ENCODE results near the gene C1RL. TPM values are rescaled to one million over a fixed set of nuclear protein-coding genes. Genes with fewer than 3 reads are reported as not detected.

C1RL gene
- total RNA-seq, 1 experiment from 2014 or later: 72.9 TPM

GRCh38 chr12:7141351-7142005 is 32.5 kb upstream of the C1RL start:
- no peaks in the 10 kb centered on the region for H3K79me2 ChIP-seq (ENCODE audit: low read depth)
- no peaks in the 10 kb centered on the region for H3K9me3 ChIP-seq (ENCODE audit: insufficient read depth, low read depth)
- POLR2A ChIA-PET (ENCODE audit: unreplicated experiment): interaction anchor here (0.5 to 0.6 kb wide), 2 partner anchors 126 to 263 kb away, joined by 7 to 32 read pairs; no protein-coding TSS in a partner anchor
- H3K4me3 ChIP-seq: no peak overlapping the region
- no peak overlapping the region for H3K27ac ChIP-seq
- no peaks in the 10 kb centered on the region for H3K27me3 ChIP-seq (ENCODE audit: insufficient read depth, low read depth)
- H3K36me3 ChIP-seq (ENCODE audit: low read depth): peaks cover 11% of the 10 kb centered on the region; the same call in 1 of the 2 replicates
- H3K9me2 ChIP-seq (ENCODE audit: insufficient read depth): no peaks in the 10 kb centered on the region
- DNase-seq: no peak
- no peaks in the 10 kb centered on the region for H3K4me1 ChIP-seq (replicated peaks; ENCODE audit: insufficient read depth)
- intact Hi-C loops (cut with micrococcal nuclease; ENCODE audit: unreplicated experiment): loop anchor here (1.0 to 2.0 kb wide), 3 partner anchors 47 to 497 kb away; partner anchors contain the start of gene C12orf57
- BruUV-seq (replicated peaks): no TSS peak
- H3F3A ChIP-seq (ENCODE audit: insufficient read depth, low read depth): no peaks in the 10 kb centered on the region; the same call in 1 of the 2 replicates
- CTCF ChIA-PET: interaction anchor here (0.6 to 2.7 kb wide), 3 partner anchors 11 to 1878 kb away, joined by 4 to 11 read pairs (median 4); no protein-coding TSS in a partner anchor
- no peaks in the 10 kb centered on the region; the same call in 1 of the 2 replicates for H4K20me1 ChIP-seq (ENCODE audit: insufficient read depth)
- TF ChIP-seq CTCF (conservative IDR thresholded peaks at IDR 0.05): no peak
- no peak for TF ChIP-seq EZH2 (IDR thresholded peaks at IDR 0.05; ENCODE audit: low read depth)
- H3K4me2 ChIP-seq: no peak overlapping the region
- no peak overlapping the region for H2AFZ ChIP-seq

GRCh38 chr12:7139200-7139599 is 30.2 kb upstream of the C1RL start:
- CTCF ChIA-PET: interaction anchor here (0.7 to 2.7 kb wide), 2 partner anchors 16 to 25 kb away, joined by 4 to 11 read pairs; no protein-coding TSS in a partner anchor
- BruUV-seq (replicated peaks): no TSS peak
- TF ChIP-seq EZH2 (IDR thresholded peaks at IDR 0.05; ENCODE audit: low read depth): no peak
- no peak for TF ChIP-seq CTCF (conservative IDR thresholded peaks at IDR 0.05)
- intact Hi-C loops (cut with micrococcal nuclease; ENCODE audit: unreplicated experiment): no loop called here
- no peak for DNase-seq
- no peaks in the 10 kb centered on the region for H3K4me1 ChIP-seq (replicated peaks; ENCODE audit: insufficient read depth)
- no peak overlapping the region for H3K4me3 ChIP-seq
- H4K20me1 ChIP-seq (ENCODE audit: insufficient read depth): no peaks in the 10 kb centered on the region; the same call in 1 of the 2 replicates
- no peaks in the 10 kb centered on the region for H3K79me2 ChIP-seq (ENCODE audit: low read depth)
- H3K27ac ChIP-seq: no peak overlapping the region
- H3K9me2 ChIP-seq (ENCODE audit: insufficient read depth): no peaks in the 10 kb centered on the region
- no peaks in the 10 kb centered on the region for H3F3A ChIP-seq (ENCODE audit: insufficient read depth, low read depth)
- H3K4me2 ChIP-seq: no peak overlapping the region
- H3K36me3 ChIP-seq (ENCODE audit: low read depth): peaks cover 17% of the 10 kb centered on the region
- no peak overlapping the region for H2AFZ ChIP-seq
- no peaks in the 10 kb centered on the region for H3K9me3 ChIP-seq (ENCODE audit: insufficient read depth, low read depth)
- POLR2A ChIA-PET (ENCODE audit: unreplicated experiment): no interaction called here
- no peaks in the 10 kb centered on the region for H3K27me3 ChIP-seq (ENCODE audit: insufficient read depth, low read depth)

GRCh38 chr12:7137908-7138307 is 28.9 kb upstream of the C1RL start:
- POLR2A ChIA-PET (ENCODE audit: unreplicated experiment): no interaction called here
- Histone ChIP-seq H3K9me3 (ENCODE audit: insufficient read depth, low read depth) (no peaks in the 10 kb centered on the region), H2AFZ (no peak overlapping the region), H3F3A (ENCODE audit: insufficient read depth, low read depth) (no peaks in the 10 kb centered on the region), H3K27ac (no peak overlapping the region), H3K9me2 (ENCODE audit: insufficient read depth) (no peaks in the 10 kb centered on the region), H4K20me1 (ENCODE audit: insufficient read depth) (no peaks in the 10 kb centered on the region), H3K4me1 (replicated peaks; ENCODE audit: insufficient read depth) (no peaks in the 10 kb centered on the region), H3K79me2 (ENCODE audit: low read depth) (no peaks in the 10 kb centered on the region), H3K4me2 (no peak overlapping the region), H3K36me3 (ENCODE audit: low read depth) (peaks cover 17% of the 10 kb centered on the region), H3K4me3 (no peak overlapping the region), H3K27me3 (ENCODE audit: insufficient read depth, low read depth) (no peaks in the 10 kb centered on the region)
- CTCF ChIA-PET: interaction anchor here (0.6 kb wide), 1 partner anchor 1523 kb away, joined by 3 read pairs; no protein-coding TSS in a partner anchor
- BruUV-seq (replicated peaks): no TSS peak
- no peak for TF ChIP-seq EZH2 (IDR thresholded peaks at IDR 0.05; ENCODE audit: low read depth)
- no peak for TF ChIP-seq CTCF (conservative IDR thresholded peaks at IDR 0.05)
- no peak for DNase-seq
- intact Hi-C loops (cut with micrococcal nuclease; ENCODE audit: unreplicated experiment): no loop called here

Measured in PC-9 (cell line).